HepG2 (cell line): ENCODE results near the gene GCLC. TPM values are rescaled to one million over a fixed set of nuclear protein-coding genes. Genes with fewer than 3 reads are reported as not detected.

ENCODE experiments used
- BCL6 ChIP-seq: IDR thresholded peaks from 2 replicates; pipeline ENCODE4 v1.6.1; 2016; ENCODE audit warnings: missing genetic modification reagents, missing compliant biosample characterization
- ESRRA ChIP-seq: sonication (generic); formaldehyde crosslinking; IDR thresholded peaks from 2 replicates; pipeline ENCODE4 v1.5.1; 2020; ENCODE audit warnings: mild to moderate bottlenecking, low read depth, missing genetic modification reagents
- MTF1 ChIP-seq: sonication (generic); formaldehyde crosslinking; IDR thresholded peaks from 2 replicates; pipeline ENCODE4 v1.5.0; 2020; ENCODE audit warnings: missing genetic modification reagents
- NFYC ChIP-seq: IDR thresholded peaks from 2 replicates; pipeline ENCODE4 v1.6.1; 2016; ENCODE audit warnings: missing genetic modification reagents, missing compliant biosample characterization
- RNF2 ChIP-seq: fragments of 450-650 bp; conservative IDR thresholded peaks from 2 replicates; pipeline ENCODE4 v1.6.1; 2016; ENCODE audit warnings: low read depth
- TBX2 ChIP-seq: sonication (generic); formaldehyde crosslinking; IDR thresholded peaks from 2 replicates; pipeline ENCODE4 v1.5.0; 2020; ENCODE audit warnings: missing genetic modification reagents, mild to moderate bottlenecking, borderline replicate concordance
- ZKSCAN8 ChIP-seq: IDR thresholded peaks from 2 replicates; pipeline ENCODE4 v1.6.1; 2016; ENCODE audit warnings: borderline replicate concordance, missing genetic modification reagents, missing compliant biosample characterization
- ZNF766 ChIP-seq: sonication (generic); formaldehyde crosslinking; IDR thresholded peaks from 2 replicates; pipeline ENCODE4 v1.5.0; 2020; ENCODE audit warnings: missing genetic modification reagents, borderline replicate concordance
- polyA plus RNA-seq, 8 experiments: library from polyadenylated mRNA; depleted of rRNA in 3 of 8; stranded (reverse) in 7 of 8; unstranded in 1 of 8; fragments of >200 nt; fragmentation: Illumina TruSeq in 4 of 8; extraction: Trizol in 4 of 8; gene quantifications; 2 replicates each; pipeline versions ENCODE4 v1.2.1 to v1.2.3, GENCODE V29; 2011 to 2016; ENCODE audit warnings: low read depth in 4 of 8, missing spikeins in 1 of 8, mixed read lengths in 1 of 8; ENCODE audit not compliant: insufficient read depth in 1 of 8
- total RNA-seq, 5 experiments: library from RNA; depleted of rRNA; stranded (reverse); fragments of >200 nt; fragmentation: Illumina TruSeq; extraction: Trizol; gene quantifications; 2 replicates each; pipeline ENCODE4 v1.2.3, GENCODE V29; 2016; ENCODE audit warnings: low read depth in 1 of 5
- TF ChIP-seq, protein P1 (sequence below): sonication (generic); formaldehyde crosslinking; IDR thresholded peaks from 2 replicates; pipeline ENCODE4 v1.5.1; 2020; ENCODE audit warnings: missing genetic modification reagents, mild to moderate bottlenecking, borderline replicate concordance
- TF ChIP-seq, protein P2 (sequence below), 2 experiments: sonication (generic) in 1 of 2; formaldehyde crosslinking in 1 of 2; IDR thresholded peaks; 2 replicates each; pipeline versions ENCODE4 v1.5.1 to v1.6.1; 2011 to 2020; ENCODE audit warnings: borderline replicate concordance in 1 of 2, low read depth in 1 of 2, low read length in 1 of 2, mild to moderate bottlenecking in 1 of 2, missing genetic modification reagents in 1 of 2, moderate library complexity in 1 of 2
- TF ChIP-seq, protein P3 (sequence below): IDR thresholded peaks from 2 replicates; pipeline ENCODE4 v1.6.1; 2012; ENCODE audit warnings: low read length, improper control_type of control experiment
- TF ChIP-seq, protein P4 (sequence below): sonication (generic); formaldehyde crosslinking; IDR thresholded peaks from 2 replicates; pipeline ENCODE4 v1.4.0; 2020; ENCODE audit warnings: missing genetic modification reagents, mild to moderate bottlenecking, borderline replicate concordance
- TF ChIP-seq, protein P5 (sequence below): sonication (generic); formaldehyde crosslinking; IDR thresholded peaks from 2 replicates; pipeline ENCODE4 v1.4.0; 2020; ENCODE audit warnings: mild to moderate bottlenecking, low read depth, missing genetic modification reagents

The GCLC gene
- total and polyA plus RNA-seq, 2 of the 13 experiments (the other 11 are each of a cell fraction or from before 2014, with no cell fraction given), result 35.3 to 84.6 TPM

DNA sequence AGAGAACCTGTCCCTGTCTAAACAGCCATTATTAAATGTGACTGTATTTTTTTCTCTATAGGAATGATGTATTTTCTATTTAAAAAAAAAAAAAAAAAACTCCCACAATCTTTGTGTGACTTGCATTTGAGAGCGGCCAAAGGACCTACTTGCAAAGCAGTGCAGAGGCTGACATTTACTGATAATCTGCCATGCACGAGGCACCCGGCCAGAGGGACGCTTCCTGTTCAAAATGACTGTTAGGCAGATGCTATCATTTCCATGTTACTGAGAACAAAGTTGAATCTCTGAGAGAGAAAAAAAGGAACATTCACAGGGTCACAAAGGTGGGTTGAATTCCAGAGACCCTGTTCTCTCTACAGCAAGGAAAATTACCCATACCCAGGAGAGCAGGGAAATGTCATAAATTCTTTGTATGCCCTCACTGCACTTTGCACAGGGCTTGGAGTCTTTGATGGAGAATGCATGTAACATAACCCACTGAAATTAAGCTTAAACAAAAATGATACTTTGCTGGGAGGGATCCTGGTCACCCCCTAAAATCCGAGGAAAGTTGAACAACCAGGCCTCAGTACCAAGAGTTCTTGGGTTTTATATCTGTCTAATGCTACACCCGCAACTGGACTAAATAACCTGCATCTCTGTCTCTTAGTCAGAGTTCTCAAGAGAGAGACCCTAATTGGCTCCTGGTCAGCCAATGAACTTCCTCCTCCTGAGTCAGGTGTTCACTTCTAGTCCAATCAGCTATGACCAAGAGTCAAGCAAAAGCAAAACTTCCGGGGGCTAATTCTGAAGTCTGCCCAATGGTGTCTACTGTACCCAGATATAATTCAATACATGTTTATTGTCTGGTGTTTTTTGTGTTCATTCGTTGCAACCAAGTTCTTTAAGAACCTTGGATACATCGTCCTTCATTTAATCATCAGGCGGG, 61.2 kb downstream of the GCLC start (continued):
- TF ChIP-seq, protein P1, sequence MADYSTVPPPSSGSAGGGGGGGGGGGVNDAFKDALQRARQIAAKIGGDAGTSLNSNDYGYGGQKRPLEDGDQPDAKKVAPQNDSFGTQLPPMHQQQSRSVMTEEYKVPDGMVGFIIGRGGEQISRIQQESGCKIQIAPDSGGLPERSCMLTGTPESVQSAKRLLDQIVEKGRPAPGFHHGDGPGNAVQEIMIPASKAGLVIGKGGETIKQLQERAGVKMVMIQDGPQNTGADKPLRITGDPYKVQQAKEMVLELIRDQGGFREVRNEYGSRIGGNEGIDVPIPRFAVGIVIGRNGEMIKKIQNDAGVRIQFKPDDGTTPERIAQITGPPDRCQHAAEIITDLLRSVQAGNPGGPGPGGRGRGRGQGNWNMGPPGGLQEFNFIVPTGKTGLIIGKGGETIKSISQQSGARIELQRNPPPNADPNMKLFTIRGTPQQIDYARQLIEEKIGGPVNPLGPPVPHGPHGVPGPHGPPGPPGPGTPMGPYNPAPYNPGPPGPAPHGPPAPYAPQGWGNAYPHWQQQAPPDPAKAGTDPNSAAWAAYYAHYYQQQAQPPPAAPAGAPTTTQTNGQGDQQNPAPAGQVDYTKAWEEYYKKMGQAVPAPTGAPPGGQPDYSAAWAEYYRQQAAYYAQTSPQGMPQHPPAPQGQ (CRISPR knock-in tag), result no peak
- TF ChIP-seq, protein P2, sequence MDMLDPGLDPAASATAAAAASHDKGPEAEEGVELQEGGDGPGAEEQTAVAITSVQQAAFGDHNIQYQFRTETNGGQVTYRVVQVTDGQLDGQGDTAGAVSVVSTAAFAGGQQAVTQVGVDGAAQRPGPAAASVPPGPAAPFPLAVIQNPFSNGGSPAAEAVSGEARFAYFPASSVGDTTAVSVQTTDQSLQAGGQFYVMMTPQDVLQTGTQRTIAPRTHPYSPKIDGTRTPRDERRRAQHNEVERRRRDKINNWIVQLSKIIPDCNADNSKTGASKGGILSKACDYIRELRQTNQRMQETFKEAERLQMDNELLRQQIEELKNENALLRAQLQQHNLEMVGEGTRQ (IDR thresholded peaks at IDR 0.05; ENCODE audit: low read depth, low read length), result peak; percentile 31; the same call in 1 of the 2 replicates
- TF ChIP-seq, protein P2 (CRISPR knock-in tag; IDR thresholded peaks at IDR 0.05; ENCODE audit: borderline replicate concordance), result no peak; the same call in 1 of the 2 replicates
- TF ChIP-seq MTF1 (CRISPR knock-in tag) (no peak), ESRRA (CRISPR knock-in tag) (no peak), ZKSCAN8 (no peak), RNF2 (no peak), TBX2 (CRISPR knock-in tag) (no peak), ZNF766 (no peak), BCL6 (CRISPR knock-in tag) (no peak), NFYC (CRISPR knock-in tag) (peak; percentile 64)
- TF ChIP-seq, protein P3, sequence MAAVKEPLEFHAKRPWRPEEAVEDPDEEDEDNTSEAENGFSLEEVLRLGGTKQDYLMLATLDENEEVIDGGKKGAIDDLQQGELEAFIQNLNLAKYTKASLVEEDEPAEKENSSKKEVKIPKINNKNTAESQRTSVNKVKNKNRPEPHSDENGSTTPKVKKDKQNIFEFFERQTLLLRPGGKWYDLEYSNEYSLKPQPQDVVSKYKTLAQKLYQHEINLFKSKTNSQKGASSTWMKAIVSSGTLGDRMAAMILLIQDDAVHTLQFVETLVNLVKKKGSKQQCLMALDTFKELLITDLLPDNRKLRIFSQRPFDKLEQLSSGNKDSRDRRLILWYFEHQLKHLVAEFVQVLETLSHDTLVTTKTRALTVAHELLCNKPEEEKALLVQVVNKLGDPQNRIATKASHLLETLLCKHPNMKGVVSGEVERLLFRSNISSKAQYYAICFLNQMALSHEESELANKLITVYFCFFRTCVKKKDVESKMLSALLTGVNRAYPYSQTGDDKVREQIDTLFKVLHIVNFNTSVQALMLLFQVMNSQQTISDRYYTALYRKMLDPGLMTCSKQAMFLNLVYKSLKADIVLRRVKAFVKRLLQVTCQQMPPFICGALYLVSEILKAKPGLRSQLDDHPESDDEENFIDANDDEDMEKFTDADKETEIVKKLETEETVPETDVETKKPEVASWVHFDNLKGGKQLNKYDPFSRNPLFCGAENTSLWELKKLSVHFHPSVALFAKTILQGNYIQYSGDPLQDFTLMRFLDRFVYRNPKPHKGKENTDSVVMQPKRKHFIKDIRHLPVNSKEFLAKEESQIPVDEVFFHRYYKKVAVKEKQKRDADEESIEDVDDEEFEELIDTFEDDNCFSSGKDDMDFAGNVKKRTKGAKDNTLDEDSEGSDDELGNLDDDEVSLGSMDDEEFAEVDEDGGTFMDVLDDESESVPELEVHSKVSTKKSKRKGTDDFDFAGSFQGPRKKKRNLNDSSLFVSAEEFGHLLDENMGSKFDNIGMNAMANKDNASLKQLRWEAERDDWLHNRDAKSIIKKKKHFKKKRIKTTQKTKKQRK, result no peak
- TF ChIP-seq, protein P4, sequence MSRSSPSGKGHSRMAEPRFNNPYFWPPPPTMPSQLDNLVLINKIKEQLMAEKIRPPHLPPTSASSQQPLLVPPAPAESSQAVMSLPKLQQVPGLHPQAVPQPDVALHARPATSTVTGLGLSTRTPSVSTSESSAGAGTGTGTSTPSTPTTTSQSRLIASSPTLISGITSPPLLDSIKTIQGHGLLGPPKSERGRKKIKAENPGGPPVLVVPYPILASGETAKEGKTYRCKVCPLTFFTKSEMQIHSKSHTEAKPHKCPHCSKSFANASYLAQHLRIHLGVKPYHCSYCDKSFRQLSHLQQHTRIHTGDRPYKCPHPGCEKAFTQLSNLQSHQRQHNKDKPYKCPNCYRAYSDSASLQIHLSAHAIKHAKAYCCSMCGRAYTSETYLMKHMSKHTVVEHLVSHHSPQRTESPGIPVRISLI (CRISPR knock-in tag), result no peak
- TF ChIP-seq, protein P5, sequence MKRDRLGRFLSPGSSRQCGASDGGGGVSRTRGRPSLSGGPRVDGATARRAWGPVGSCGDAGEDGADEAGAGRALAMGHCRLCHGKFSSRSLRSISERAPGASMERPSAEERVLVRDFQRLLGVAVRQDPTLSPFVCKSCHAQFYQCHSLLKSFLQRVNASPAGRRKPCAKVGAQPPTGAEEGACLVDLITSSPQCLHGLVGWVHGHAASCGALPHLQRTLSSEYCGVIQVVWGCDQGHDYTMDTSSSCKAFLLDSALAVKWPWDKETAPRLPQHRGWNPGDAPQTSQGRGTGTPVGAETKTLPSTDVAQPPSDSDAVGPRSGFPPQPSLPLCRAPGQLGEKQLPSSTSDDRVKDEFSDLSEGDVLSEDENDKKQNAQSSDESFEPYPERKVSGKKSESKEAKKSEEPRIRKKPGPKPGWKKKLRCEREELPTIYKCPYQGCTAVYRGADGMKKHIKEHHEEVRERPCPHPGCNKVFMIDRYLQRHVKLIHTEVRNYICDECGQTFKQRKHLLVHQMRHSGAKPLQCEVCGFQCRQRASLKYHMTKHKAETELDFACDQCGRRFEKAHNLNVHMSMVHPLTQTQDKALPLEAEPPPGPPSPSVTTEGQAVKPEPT (CRISPR knock-in tag), result no peak
